ENCODE data around the gene AKAP6.

AKAP6 gene

GRCh38 chr14:32633224-32633859, 304.2 kb downstream of the AKAP6 start:
- DNase-seq: peak; percentile 35

GRCh38 chr14:32633930-32634329, 304.8 kb downstream of the AKAP6 start:
- no peak for DNase-seq

- peak; percentile 71 for DNase-seq
Measured at GRCh38 chr14:32635061-32635719, 306.1 kb downstream of the AKAP6 start.

- DNase-seq: no peak
Measured at GRCh38 chr14:32637582-32637981, 308.5 kb downstream of the AKAP6 start.

- DNase-seq: no peak
Measured at GRCh38 chr14:32639208-32639607, 310.1 kb downstream of the AKAP6 start.

- DNase-seq: no peak
Measured at GRCh38 chr14:32645551-32645950, 316.5 kb downstream of the AKAP6 start.

- DNase-seq: peak; percentile 49
Measured at GRCh38 chr14:32648434-32648833, 319.3 kb downstream of the AKAP6 start.

GRCh38 chr14:32650030-32650429, 320.9 kb downstream of the AKAP6 start:
- DNase-seq: no peak

- no peak for DNase-seq
Measured at GRCh38 chr14:32650665-32651064, 321.6 kb downstream of the AKAP6 start.

GRCh38 chr14:32654106-32654505, 325.0 kb downstream of the AKAP6 start:
- DNase-seq: no peak

- no peak for DNase-seq
Measured at GRCh38 chr14:32656601-32657000, 327.5 kb downstream of the AKAP6 start.

- DNase-seq: peak; percentile 83
Measured at GRCh38 chr14:32657081-32657480, 328.0 kb downstream of the AKAP6 start.

- no peak for DNase-seq
Measured at GRCh38 chr14:32661216-32661615, 332.1 kb downstream of the AKAP6 start.

GRCh38 chr14:32662211-32662610, 333.1 kb downstream of the AKAP6 start:
- DNase-seq: peak; percentile 77

- DNase-seq: peak; percentile 39
Measured at GRCh38 chr14:32666308-32666707, 337.2 kb downstream of the AKAP6 start.

- DNase-seq: no peak
Measured at GRCh38 chr14:32667287-32667686, 338.2 kb downstream of the AKAP6 start.

- no peak for DNase-seq
Measured at GRCh38 chr14:32667791-32668190, 338.7 kb downstream of the AKAP6 start.

- peak; percentile 44 for DNase-seq
Measured at GRCh38 chr14:32669391-32669790, 340.3 kb downstream of the AKAP6 start.

GRCh38 chr14:32675433-32675832, 346.3 kb downstream of the AKAP6 start:
- peak; percentile 14 for DNase-seq

- DNase-seq: no peak
Measured at GRCh38 chr14:32677129-32677780, 348.2 kb downstream of the AKAP6 start.

- no peak for DNase-seq
Measured at GRCh38 chr14:32678088-32678487, 349.0 kb downstream of the AKAP6 start.

GRCh38 chr14:32679927-32680612, 351.0 kb downstream of the AKAP6 start:
- DNase-seq: no peak

- DNase-seq: no peak
Measured at GRCh38 chr14:32681598-32681997, 352.5 kb downstream of the AKAP6 start.

GRCh38 chr14:32682214-32682613, 353.1 kb downstream of the AKAP6 start:
- no peak for DNase-seq
